Gastroesophageal sphincter (tissue), 3 donors: ENCODE results near the gene CNOT10.

Source experiments
- CTCF ChIP-seq, 4 experiments: fragments of 200-600 bp in 2 of 4; fragments of 450-650 bp in 2 of 4; sonication (generic) in 1 of 4; IDR thresholded peaks; one replicate each; pipeline ENCODE4 v1.5.1; 2017 to 2019; ENCODE audit warnings: antibody characterized with exemption in 4 of 4, mild to moderate bottlenecking in 2 of 4, moderate library complexity in 2 of 4
- EP300 ChIP-seq: sonication (generic); formaldehyde crosslinking; IDR thresholded peaks from one replicate; pipeline ENCODE4 v1.6.1; 2017; ENCODE audit warnings: antibody characterized with exemption, mild to moderate bottlenecking

- TF ChIP-seq EP300 (no peak), CTCF (IDR thresholded peaks at IDR 0.05) (no peak)
These were observed 70.8 kb downstream of the CNOT10 start for GRCh38 chr3:32755761-32756160.
